NCI-H748 (cell line): ENCODE results near the gene CD1E.
A peak's percentile ranks its signal among the peaks of the same experiment; 100 is the strongest.
"Not testable (repeated sequence)": the region's sequence is repeated elsewhere in the genome, so short reads cannot be mapped to it uniquely, and the experiment has no call there.

Source experiments
- DNase-seq: peaks from one replicate; lab custom pipeline; 2025; ENCODE audit not compliant: unreplicated experiment; lab: John Stamatoyannopoulos, UW

CD1E gene

GRCh38 chr1:158362482-158362881, 8.8 kb downstream of the CD1E start:
- DNase-seq: peak; percentile 4

DNA sequence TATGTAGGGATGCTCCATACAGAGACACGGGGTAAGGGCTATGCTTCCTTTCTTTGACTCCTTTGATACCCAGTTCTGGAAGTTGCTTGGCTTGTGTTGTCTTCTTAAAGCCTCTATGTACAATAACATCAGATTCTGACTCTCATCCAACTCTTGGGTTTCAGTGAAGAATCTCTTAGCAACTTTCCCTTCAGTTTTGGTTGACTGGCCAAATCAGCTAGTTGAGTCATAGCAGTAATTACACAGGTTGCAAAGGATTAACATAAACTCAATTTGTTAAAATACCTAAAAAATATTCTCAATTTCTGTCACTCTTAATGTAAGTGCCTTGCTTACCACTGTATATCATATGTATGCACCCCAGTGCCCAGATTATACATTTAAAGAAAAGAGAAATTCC, 9.2 kb downstream of the CD1E start:
- DNase-seq: no peak

GRCh38 chr1:158366783-158367182, 13.1 kb downstream of the CD1E start:
- DNase-seq: no peak

DNA sequence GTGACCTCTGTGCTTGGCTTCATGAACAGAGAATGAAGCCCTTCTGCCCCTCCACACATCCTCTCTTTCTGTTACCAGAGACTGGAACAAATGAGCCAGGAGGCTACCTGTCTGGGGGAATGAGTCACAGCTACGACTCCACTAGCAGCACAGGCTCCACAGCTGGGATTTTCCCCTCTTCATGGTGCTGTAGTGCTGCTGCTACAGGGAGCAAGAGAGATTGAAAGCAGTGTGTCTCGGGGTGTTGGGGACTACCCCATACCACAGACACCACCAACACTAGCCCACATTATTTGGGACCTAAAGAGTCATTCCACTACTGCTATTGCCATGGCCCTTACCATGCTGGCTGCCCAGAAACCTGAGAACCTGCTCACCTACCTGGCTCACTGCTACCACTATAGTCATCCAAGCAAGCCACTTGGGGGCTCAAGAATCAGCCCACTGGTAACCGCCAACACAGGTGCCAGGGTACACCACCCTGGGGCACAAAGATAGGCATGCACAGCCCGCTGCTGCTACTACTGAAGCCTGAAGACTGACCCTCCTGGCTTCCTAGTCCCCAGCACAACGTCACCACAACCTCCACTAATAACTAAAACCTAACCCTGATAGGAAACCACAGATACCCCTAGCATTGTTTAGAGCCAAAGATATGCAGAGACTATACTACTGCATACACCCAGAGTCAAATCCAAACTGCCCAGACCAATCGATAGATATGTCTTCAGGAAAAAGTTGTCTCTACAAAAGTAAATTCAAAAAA, 17.7 kb downstream of the CD1E start:
- no peak for DNase-seq

DNA sequence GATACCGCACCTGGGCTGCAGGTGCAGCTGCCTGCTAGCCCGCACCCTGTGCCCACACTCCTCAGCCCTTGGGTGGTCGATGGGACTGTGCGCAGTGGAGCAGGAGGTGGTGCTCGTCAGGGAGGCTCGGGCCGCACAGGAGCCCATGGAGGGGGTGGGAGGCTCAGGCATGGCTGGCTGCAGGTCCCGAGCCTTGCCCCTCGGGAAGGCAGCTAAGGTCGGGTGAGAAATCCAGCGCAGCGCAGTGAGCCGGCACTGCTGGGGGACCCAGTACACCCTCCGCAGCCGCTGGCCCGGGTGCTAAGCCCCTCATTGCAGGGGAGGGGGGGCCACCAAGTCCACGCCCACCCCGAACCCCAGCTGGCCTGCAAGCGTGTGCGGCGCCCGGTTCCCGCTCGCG, 20.4 kb downstream of the CD1E start:
- not testable (repeated sequence) for DNase-seq

DNA sequence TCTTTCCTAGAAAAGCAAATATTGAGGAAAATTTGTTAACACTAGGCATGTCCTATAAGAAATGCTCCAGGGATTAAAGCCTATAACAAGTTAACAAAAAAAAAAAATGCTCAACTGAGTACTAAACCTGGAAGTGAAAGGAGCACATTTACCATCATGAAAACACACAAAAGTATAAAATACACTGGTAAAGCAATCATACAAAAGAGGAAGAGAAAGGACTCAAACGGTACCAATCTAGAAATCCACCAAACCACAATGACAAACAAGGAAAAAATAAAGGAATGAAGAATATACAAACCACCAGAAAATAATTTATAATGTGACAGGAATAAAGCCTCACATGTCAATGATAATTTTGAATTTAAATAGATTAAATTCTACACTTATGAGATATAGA, 21.2 kb downstream of the CD1E start:
- DNase-seq: no peak

DNA sequence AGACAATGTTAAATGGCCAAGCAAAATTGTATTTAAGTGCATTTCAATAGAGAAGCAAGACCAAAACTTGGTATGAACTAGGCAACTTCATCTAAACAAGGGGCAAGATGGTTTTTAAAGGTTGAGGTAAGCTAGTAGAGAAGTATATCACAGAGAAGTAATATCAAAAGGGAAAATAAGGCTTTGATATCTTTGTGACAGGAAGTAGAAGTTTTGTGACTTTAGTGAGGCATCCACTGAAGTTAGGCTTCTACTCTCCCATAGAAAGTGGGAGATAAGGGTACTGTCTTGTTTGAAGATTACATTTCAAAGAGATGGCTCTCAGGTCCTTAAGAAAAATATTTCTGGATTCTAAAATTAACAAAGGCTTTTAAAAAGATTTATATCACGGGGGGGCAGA, 36.6 kb downstream of the CD1E start:
- DNase-seq: no peak

GRCh38 chr1:158391099-158391498, 37.4 kb downstream of the CD1E start:
- no peak for DNase-seq

DNA sequence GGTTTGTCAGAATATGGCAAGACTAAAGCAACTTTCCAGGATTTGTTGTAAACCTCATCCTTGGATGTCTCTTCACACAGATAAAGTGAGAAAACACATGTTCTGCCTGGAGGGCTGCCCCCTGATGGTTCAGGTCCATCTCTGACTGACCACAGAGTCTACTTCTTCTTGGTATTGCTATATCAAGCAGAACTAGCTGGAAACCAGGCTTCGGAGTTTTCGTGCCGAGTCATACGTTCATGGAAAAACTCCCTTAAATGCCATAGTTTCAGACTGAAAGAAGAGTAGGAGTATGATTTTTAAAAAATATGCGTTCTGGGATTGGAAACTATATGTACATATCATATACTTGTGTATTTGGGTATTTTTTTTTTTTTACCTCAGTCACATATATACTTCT, 39.8 kb downstream of the CD1E start:
- DNase-seq: no peak

- DNase-seq: no peak
These were observed 43.0 kb downstream of the CD1E start for GRCh38 chr1:158396646-158397045.

GRCh38 chr1:158398818-158399514, 45.3 kb downstream of the CD1E start, which contains the start of gene OR10T2:
Gene OR10T2 (minus strand): TSS chr1:158399466. CDS start chr1:158399466, 0 bp downstream.
- no peak for DNase-seq

GRCh38 chr1:158400871-158401270, 47.2 kb downstream of the CD1E start:
- DNase-seq: no peak

- DNase-seq: no peak
These were observed 53.4 kb downstream of the CD1E start for GRCh38 chr1:158407092-158407491.
